GM23248 (cell line): ENCODE results near the gene CC2D2A.

Experiments
- EZH2 ChIP-seq: fragments of 200-600 bp; sonication (generic); IDR thresholded peaks from 2 replicates; pipeline ENCODE4 v1.6.1; 2018; ENCODE audit warnings: antibody characterized with exemption, mild to moderate bottlenecking; ENCODE audit not compliant: insufficient read depth, poor library complexity, severe bottlenecking
- EZH2phosphoT487 ChIP-seq: fragments of 200-600 bp; sonication (generic); IDR thresholded peaks from 2 replicates; pipeline ENCODE4 v1.6.1; 2018; ENCODE audit warnings: antibody characterized with exemption, moderate library complexity, mild to moderate bottlenecking, low read depth; ENCODE audit not compliant: insufficient read depth

DNA sequence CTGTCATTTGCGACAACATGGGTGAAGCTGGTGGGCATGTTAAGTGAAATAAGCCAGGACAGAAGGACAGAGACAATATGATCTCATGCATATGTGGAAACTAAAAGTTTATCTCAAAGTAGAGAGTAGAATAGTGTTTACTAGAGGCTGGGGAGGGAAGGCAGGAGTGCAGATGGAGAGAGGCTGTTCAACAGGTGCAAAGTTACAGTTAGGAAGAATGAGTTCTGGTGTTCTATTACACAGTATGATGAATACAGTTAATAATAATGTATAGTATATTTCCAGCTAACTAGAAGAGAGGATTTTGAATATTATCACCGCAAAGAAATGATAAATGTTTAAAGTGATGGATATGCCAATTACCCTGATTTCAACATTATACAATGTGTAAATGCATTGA lies 115.6 kb downstream of the CC2D2A start:
- TF ChIP-seq EZH2: no peak
- no peak for TF ChIP-seq EZH2phosphoT487
